ENCODE measurements around the gene AGXT. TPM values are rescaled to one million over a fixed set of nuclear protein-coding genes. Genes with fewer than 3 reads are reported as not detected.

AGXT gene
- total RNA-seq, 2 donors from 2014 or later: 1.9 to 6.1 TPM

DNA sequence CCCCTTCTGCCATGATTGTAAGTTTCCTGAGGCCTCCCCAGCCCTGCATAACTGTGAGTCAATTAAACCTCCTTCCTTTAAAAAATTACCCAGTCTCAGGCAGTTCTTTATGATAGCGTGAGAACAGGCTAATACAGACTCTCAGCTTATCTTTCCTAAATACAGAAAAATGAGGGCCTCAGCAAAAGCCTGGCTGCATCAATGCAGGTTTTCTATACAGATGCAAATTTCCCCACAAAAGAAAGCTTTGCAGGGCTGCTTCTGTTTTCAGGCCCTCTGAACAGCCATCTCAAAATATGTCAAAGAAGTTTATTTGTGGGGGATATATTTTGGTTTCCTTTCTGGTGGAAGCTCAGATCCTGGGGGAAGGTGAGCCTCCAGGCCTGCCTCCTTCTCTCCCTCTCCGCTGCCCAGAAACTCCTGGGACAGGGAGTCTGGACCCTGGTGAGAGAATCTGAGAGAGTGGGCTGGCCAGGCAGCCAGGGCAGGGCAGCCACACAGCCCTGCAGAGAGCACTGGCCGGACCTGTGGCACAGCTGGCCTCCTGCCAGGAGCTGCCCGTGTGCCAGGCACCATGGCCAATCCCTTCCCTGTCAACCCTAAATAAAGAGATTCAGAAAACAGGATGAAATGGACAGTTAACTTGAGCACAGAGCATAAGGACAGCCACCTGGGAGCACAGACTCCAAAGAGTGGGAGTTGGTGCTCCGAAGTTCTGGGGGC, 21.6 kb upstream of the AGXT start:
- H3K36me3 ChIP-seq: no peaks in the 10 kb centered on the region
- H3K27ac ChIP-seq: no peak overlapping the region
- DNase-seq: no peak
- no peaks in the 10 kb centered on the region for H3K9me3 ChIP-seq
- TF ChIP-seq CTCF (IDR thresholded peaks at IDR 0.05): no peak
- intact Hi-C loops (cut with DNase I): no loop called here
- no peaks in the 10 kb centered on the region for H3K27me3 ChIP-seq
- H3K4me1 ChIP-seq: peaks cover 11% of the 10 kb centered on the region
- no peak overlapping the region for H3K4me3 ChIP-seq
- H3K9ac ChIP-seq (ENCODE audit: low read depth in 2 of 2, low read length in 2 of 2): no peak overlapping the region

DNA sequence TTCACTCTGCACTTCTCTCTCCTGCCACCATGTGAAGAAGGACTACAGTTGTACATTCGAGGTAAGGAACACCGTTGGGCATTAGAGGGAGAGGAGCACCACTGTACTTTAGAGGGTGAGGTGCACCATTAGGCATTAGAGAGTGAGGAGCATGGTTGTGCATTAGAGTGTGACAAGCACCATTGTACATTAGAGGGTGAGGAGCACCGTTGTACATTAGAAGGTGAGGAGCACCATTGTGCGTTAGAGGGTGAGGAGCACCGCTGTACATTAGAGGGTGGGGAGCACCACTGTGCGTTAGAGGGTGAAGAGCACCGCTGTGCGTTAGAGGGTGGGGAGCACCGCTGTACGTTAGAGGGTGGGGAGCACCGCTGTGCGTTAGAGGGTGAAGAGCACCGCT, 20.8 kb upstream of the AGXT start:
- Histone ChIP-seq H3K27ac (no peak overlapping the region), H3K27me3 (no peaks in the 10 kb centered on the region), H3K36me3 (no peaks in the 10 kb centered on the region), H3K4me3 (no peak overlapping the region), H3K9ac (ENCODE audit: low read depth in 2 of 2, low read length in 2 of 2) (no peak overlapping the region), H3K9me3 (no peaks in the 10 kb centered on the region), H3K4me1 (peaks cover 11% of the 10 kb centered on the region)
- TF ChIP-seq CTCF (IDR thresholded peaks at IDR 0.05): no peak
- no peak for DNase-seq
- intact Hi-C loops (cut with DNase I): no loop called here

GRCh38 chr2:240848900-240849680, 19.5 kb upstream of the AGXT start:
- no peak for DNase-seq
- Histone ChIP-seq H3K27me3 (no peaks in the 10 kb centered on the region), H3K36me3 (no peaks in the 10 kb centered on the region), H3K27ac (no peak overlapping the region), H3K4me1 (peaks cover 11% of the 10 kb centered on the region), H3K9ac (ENCODE audit: low read depth in 2 of 2, low read length in 2 of 2) (no peak overlapping the region), H3K9me3 (no peaks in the 10 kb centered on the region), H3K4me3 (no peak overlapping the region)
- no peak for TF ChIP-seq CTCF (IDR thresholded peaks at IDR 0.05)
- intact Hi-C loops (cut with DNase I): no loop called here

DNA sequence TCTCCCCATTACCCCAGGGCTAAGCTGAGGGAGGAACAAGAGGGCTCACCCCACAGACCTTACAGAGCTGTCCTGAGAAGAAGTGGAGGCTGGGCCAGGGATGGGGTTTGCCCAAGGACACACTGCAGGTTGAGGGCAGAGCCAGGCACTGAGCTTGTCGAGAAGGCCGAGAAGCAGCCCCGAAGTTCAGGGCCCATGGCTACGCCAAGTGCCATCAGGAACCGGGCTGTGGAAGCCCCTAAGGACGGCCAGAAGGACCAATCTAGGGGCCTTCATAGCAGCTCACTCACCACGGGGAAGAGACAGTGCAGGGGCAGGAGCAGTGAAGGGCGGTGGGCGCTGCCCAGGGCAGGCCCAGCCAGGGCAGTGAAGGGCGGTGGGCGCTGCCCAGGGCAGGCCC, 18.6 kb upstream of the AGXT start:
- H3K9ac ChIP-seq (ENCODE audit: low read depth in 2 of 2, low read length in 2 of 2): no peak overlapping the region

GRCh38 chr2:240850756-240851077, 17.9 kb upstream of the AGXT start:
- H3K9ac ChIP-seq (ENCODE audit: low read depth in 2 of 2, low read length in 2 of 2): no peak overlapping the region
- no peaks in the 10 kb centered on the region for H3K36me3 ChIP-seq
- intact Hi-C loops (cut with DNase I): loop anchor here (2.0 kb wide), 1 partner anchor 140 kb away; no protein-coding TSS in a partner anchor
- TF ChIP-seq CTCF (IDR thresholded peaks at IDR 0.05): no peak
- H3K4me1 ChIP-seq: peaks cover 11% of the 10 kb centered on the region
- no peaks in the 10 kb centered on the region for H3K27me3 ChIP-seq
- DNase-seq: no peak
- H3K4me3 ChIP-seq: no peak overlapping the region
- H3K9me3 ChIP-seq: no peaks in the 10 kb centered on the region
- no peak overlapping the region for H3K27ac ChIP-seq

More for the DNA sequence above, 18.6 kb upstream of the AGXT start:
- DNase-seq: no peak
- peaks cover 11% of the 10 kb centered on the region for H3K4me1 ChIP-seq
- no peak overlapping the region for H3K4me3 ChIP-seq
- H3K9me3 ChIP-seq: no peaks in the 10 kb centered on the region
- no peak overlapping the region for H3K27ac ChIP-seq
- intact Hi-C loops (cut with DNase I): loop anchor here (2.0 kb wide), 1 partner anchor 141 kb away; no protein-coding TSS in a partner anchor
- no peaks in the 10 kb centered on the region for H3K36me3 ChIP-seq
- no peaks in the 10 kb centered on the region for H3K27me3 ChIP-seq
- TF ChIP-seq CTCF (IDR thresholded peaks at IDR 0.05): no peak

Measured in colonic mucosa (tissue), 4 donors.